ENCODE results near the gene MAP3K6.
A peak's percentile ranks its signal among the peaks of the same experiment; 100 is the strongest.

Gene MAP3K6

GRCh38 chr1:27353629-27354028 lies 13.1 kb downstream of the MAP3K6 start:
- no peak for DNase-seq

GRCh38 chr1:27353166-27353565 lies 13.6 kb downstream of the MAP3K6 start:
- DNase-seq: no peak

GRCh38 chr1:27351541-27352107 lies 15.1 kb downstream of the MAP3K6 start:
- no peak for DNase-seq

- DNase-seq: no peak
These were observed 15.9 kb downstream of the MAP3K6 start for GRCh38 chr1:27350663-27351540.

- peak in 1 of 5 experiments; percentile 49 for DNase-seq
These were observed 16.7 kb downstream of the MAP3K6 start for GRCh38 chr1:27349784-27350662.

- peak in 1 of 5 experiments; percentile 43 for DNase-seq
These were observed 17.6 kb downstream of the MAP3K6 start for GRCh38 chr1:27348861-27349783.

- DNase-seq: no peak
These were observed 19.7 kb downstream of the MAP3K6 start for GRCh38 chr1:27346991-27347624.

- DNase-seq: no peak
These were observed 20.4 kb downstream of the MAP3K6 start for GRCh38 chr1:27346357-27346756.

- no peak for DNase-seq
These were observed 21.5 kb downstream of the MAP3K6 start for GRCh38 chr1:27345272-27345671.

- DNase-seq: no peak
These were observed 23.1 kb downstream of the MAP3K6 start for GRCh38 chr1:27343639-27344025.

GRCh38 chr1:27342778-27343638 lies 23.8 kb downstream of the MAP3K6 start:
- peak; percentile 43 to 94 (median 73) for DNase-seq

GRCh38 chr1:27342391-27342777 lies 24.4 kb downstream of the MAP3K6 start:
- peak in 1 of 5 experiments; percentile 81 for DNase-seq

GRCh38 chr1:27341525-27342252 lies 25.1 kb downstream of the MAP3K6 start, which contains the start of gene SYTL1:
TSS of gene SYTL1 (plus strand) at chr1:27342022. CDS start at chr1:27345335, 3,313 bp downstream.
- DNase-seq: peak; percentile 22 to 85 (median 46)

GRCh38 chr1:27339213-27339612 lies 27.5 kb downstream of the MAP3K6 start:
- DNase-seq: no peak

- DNase-seq: no peak
These were observed 28.0 kb downstream of the MAP3K6 start for GRCh38 chr1:27338751-27339150.

GRCh38 chr1:27336756-27337155 lies 30.0 kb downstream of the MAP3K6 start:
- no peak for DNase-seq

GRCh38 chr1:27335506-27336422 lies 31.0 kb downstream of the MAP3K6 start:
- no peak for DNase-seq

GRCh38 chr1:27333717-27334279 lies 33.0 kb downstream of the MAP3K6 start:
- DNase-seq: no peak
